Liver (tissue), 9 donors: ENCODE data around the gene DIAPH2. TPM values are rescaled to one million over a fixed set of nuclear protein-coding genes. Genes with fewer than 3 reads are reported as not detected.

Source experiments
- DNase-seq: peaks from one replicate; pipeline ENCODE4 v3.0.0-alpha.2; 2017; ENCODE audit warnings: low spot score
- H3K27ac ChIP-seq, 2 donors: one replicate each; pipeline ENCODE4 v1.7.0; 2013; ENCODE audit warnings: inconsistent platforms in 2 of 2, low read length in 2 of 2, control low read depth in 1 of 2, low read depth in 1 of 2, mild to moderate bottlenecking in 1 of 2
- H3K27me3 ChIP-seq, 4 donors: one replicate each; pipeline versions ENCODE4 v1.6.1 to v1.7.0; 2013; ENCODE audit warnings: low read length in 3 of 4, inconsistent platforms in 1 of 4, mild to moderate bottlenecking in 1 of 4, moderate library complexity in 1 of 4; ENCODE audit not compliant: control insufficient read depth in 4 of 4, insufficient read depth in 4 of 4
- H3K36me3 ChIP-seq, 4 donors: one replicate each; pipeline versions ENCODE4 v1.6.1 to v1.7.0; 2013; ENCODE audit warnings: low read length in 3 of 4, mild to moderate bottlenecking in 3 of 4, low read depth in 1 of 4, moderate library complexity in 1 of 4; ENCODE audit not compliant: control insufficient read depth in 4 of 4, insufficient read depth in 3 of 4
- H3K4me1 ChIP-seq, 4 donors: one replicate each; pipeline versions ENCODE4 v1.6.1 to v1.7.0; 2013; ENCODE audit warnings: low read length in 3 of 4, mild to moderate bottlenecking in 3 of 4, moderate library complexity in 1 of 4; ENCODE audit not compliant: control insufficient read depth in 4 of 4, insufficient read depth in 4 of 4
- H3K4me3 ChIP-seq, 3 donors: one replicate each; pipeline versions ENCODE4 v1.6.1 to v1.7.0; 2013; ENCODE audit warnings: low read length in 3 of 3, control low read depth in 1 of 3, low read depth in 1 of 3, mild to moderate bottlenecking in 1 of 3
- H3K9ac ChIP-seq, 2 donors: one replicate each; pipeline ENCODE4 v1.7.0; 2013; ENCODE audit warnings: low read length in 2 of 2, mild to moderate bottlenecking in 2 of 2, moderate library complexity in 2 of 2, control low read depth in 1 of 2, low read depth in 1 of 2
- H3K9me3 ChIP-seq, 4 donors: one replicate each; pipeline versions ENCODE4 v1.6.1 to v1.7.0; 2013; ENCODE audit warnings: low read length in 3 of 4; ENCODE audit not compliant: control insufficient read depth in 4 of 4
- EGR1 ChIP-seq, 2 donors: IDR thresholded peaks; 2 replicates each; pipeline ENCODE4 v1.6.1; 2016 to 2018; ENCODE audit warnings: antibody characterized with exemption in 2 of 2, low read depth in 2 of 2
- FOXA1 ChIP-seq: IDR thresholded peaks from 2 replicates; pipeline ENCODE4 v1.6.1; 2016; ENCODE audit warnings: antibody characterized with exemption
- FOXA2 ChIP-seq: IDR thresholded peaks from 2 replicates; pipeline ENCODE4 v1.6.1; 2016; ENCODE audit warnings: antibody characterized with exemption
- GABPA ChIP-seq, 2 donors: IDR thresholded peaks in 1 of 2; conservative IDR thresholded peaks in 1 of 2; 2 replicates each; pipeline ENCODE4 v1.6.1; 2016; ENCODE audit warnings: antibody characterized with exemption in 2 of 2, mild to moderate bottlenecking in 1 of 2, moderate library complexity in 1 of 2
- HNF4A ChIP-seq, 2 donors: conservative IDR thresholded peaks; 2 replicates each; pipeline ENCODE4 v1.6.1; 2016; ENCODE audit warnings: antibody characterized with exemption in 2 of 2, mild to moderate bottlenecking in 2 of 2
- HNF4G ChIP-seq: IDR thresholded peaks from 2 replicates; pipeline ENCODE4 v1.6.1; 2016; ENCODE audit warnings: antibody characterized with exemption
- JUND ChIP-seq, 2 donors: IDR thresholded peaks; 2 replicates each; pipeline ENCODE4 v1.6.1; 2016; ENCODE audit warnings: antibody characterized with exemption in 2 of 2
- MAX ChIP-seq: IDR thresholded peaks from 2 replicates; pipeline ENCODE4 v1.6.1; 2016; ENCODE audit warnings: antibody characterized with exemption
- NR2F2 ChIP-seq: IDR thresholded peaks from 2 replicates; pipeline ENCODE4 v1.6.1; 2016; ENCODE audit warnings: antibody characterized with exemption
- RAD21 ChIP-seq, 2 donors: IDR thresholded peaks; 2 replicates each; pipeline ENCODE4 v1.6.1; 2016; ENCODE audit warnings: antibody characterized with exemption in 2 of 2, mild to moderate bottlenecking in 2 of 2
- REST ChIP-seq: IDR thresholded peaks from 2 replicates; pipeline ENCODE4 v1.6.1; 2016; ENCODE audit warnings: antibody characterized with exemption, mild to moderate bottlenecking
- RXRA ChIP-seq, 2 donors: IDR thresholded peaks; 2 replicates each; pipeline ENCODE4 v1.6.1; 2017 to 2018; ENCODE audit warnings: antibody characterized with exemption in 2 of 2, mild to moderate bottlenecking in 1 of 2
- SP1 ChIP-seq: IDR thresholded peaks from 2 replicates; pipeline ENCODE4 v1.6.1; 2018; ENCODE audit warnings: antibody characterized with exemption, mild to moderate bottlenecking
- TAF1 ChIP-seq: conservative IDR thresholded peaks from 2 replicates; pipeline ENCODE4 v1.6.1; 2016; ENCODE audit warnings: antibody characterized with exemption, mild to moderate bottlenecking
- YY1 ChIP-seq: IDR thresholded peaks from 2 replicates; pipeline ENCODE4 v1.6.1; 2016; ENCODE audit warnings: antibody characterized with exemption, mild to moderate bottlenecking
- WGBS: extraction: QIAGEN DNeasy Blood & Tissue Kit; methylation state at CpG from one replicate; pipeline ENCODE4 v1.1.7; 2013; 5-methylcytosine and 5-hydroxymethylcytosine counted together
- polyA plus RNA-seq, 2 donors: library from polyadenylated mRNA; stranded (reverse) in 1 of 2; unstranded in 1 of 2; fragments of 200-250 nt in 1 of 2; fragments of >200 nt in 1 of 2; fragmentation: Nextera tagmentation in 1 of 2; extraction: Ambion mirVana in 1 of 2; gene quantifications; one replicate each; pipeline versions ENCODE4 v1.2.1 to v1.2.3, GENCODE V29; 2013 to 2015
- total RNA-seq, 2 donors: library from RNA; depleted of rRNA; stranded (reverse); fragments of >200 nt; gene quantifications; one replicate each; pipeline ENCODE4 v1.2.3, GENCODE V29; 2014
- TF ChIP-seq, protein P1 (sequence below): IDR thresholded peaks from 2 replicates; pipeline ENCODE4 v1.6.1; 2016; ENCODE audit warnings: antibody characterized with exemption
- TF ChIP-seq, protein P2 (sequence below): IDR thresholded peaks from 2 replicates; pipeline ENCODE4 v1.6.1; 2016; ENCODE audit warnings: antibody characterized with exemption
- TF ChIP-seq, protein P3 (sequence below): fragments of 150-350 bp; IDR thresholded peaks from 2 replicates; pipeline ENCODE4 v1.5.1; 2017; ENCODE audit warnings: improper control_type of control experiment, low read depth, low read length; ENCODE audit not compliant: missing input control
- donor health status: healthy.
- donor health status: healthy.
- donor health status: healthy.
- donor health status: healthy.
- donor health status: healthy.

The DIAPH2 gene
- total and polyA plus RNA-seq, 4 donors = 2.7 to 16.6 (median 5.3) TPM

GRCh38 chrX:97363843-97364242 lies 679.2 kb downstream of the DIAPH2 start:
- no peaks in the 10 kb centered on the region for H3K9me3 ChIP-seq
- H3K9ac ChIP-seq = no peak overlapping the region
- no peaks in the 10 kb centered on the region for H3K27me3 ChIP-seq
- no peak for DNase-seq
- H3K36me3 ChIP-seq = no peaks in the 10 kb centered on the region
- no peak overlapping the region for H3K27ac ChIP-seq
- no peak for TF ChIP-seq JUND (IDR thresholded peaks at IDR 0.05)
- TF ChIP-seq EGR1 (IDR thresholded peaks at IDR 0.05; ENCODE audit: low read depth in 2 of 2) = no peak
- TF ChIP-seq HNF4A (conservative IDR thresholded peaks at IDR 0.05) = no peak
- no peak for TF ChIP-seq RAD21 (IDR thresholded peaks at IDR 0.05)
- no peaks in the 10 kb centered on the region for H3K4me1 ChIP-seq
- no peak overlapping the region for H3K4me3 ChIP-seq

GRCh38 chrX:97366237-97366636 lies 681.6 kb downstream of the DIAPH2 start:
- Histone ChIP-seq H3K27ac (no peak overlapping the region), H3K36me3 (no peaks in the 10 kb centered on the region), H3K9me3 (no peaks in the 10 kb centered on the region), H3K27me3 (no peaks in the 10 kb centered on the region), H3K4me3 (no peak overlapping the region), H3K4me1 (no peaks in the 10 kb centered on the region), H3K9ac (no peak overlapping the region)
- no peak for DNase-seq
- TF ChIP-seq SP1 (no peak), JUND (IDR thresholded peaks at IDR 0.05) (no peak)
- WGBS = 60% methylated on average over 3 of the region's 3 CpGs

GRCh38 chrX:97367125-97367524 lies 682.5 kb downstream of the DIAPH2 start:
- no peak overlapping the region for H3K9ac ChIP-seq
- TF ChIP-seq JUND (IDR thresholded peaks at IDR 0.05) (no peak), RAD21 (IDR thresholded peaks at IDR 0.05) (peak in 1 of 2 donors; percentile 12)
- no peaks in the 10 kb centered on the region for H3K27me3 ChIP-seq
- no peaks in the 10 kb centered on the region for H3K4me1 ChIP-seq
- H3K36me3 ChIP-seq = no peaks in the 10 kb centered on the region
- no peak for DNase-seq
- WGBS = 94% methylated on average over 2 of the region's 2 CpGs
- no peak overlapping the region for H3K4me3 ChIP-seq
- no peak overlapping the region for H3K27ac ChIP-seq
- H3K9me3 ChIP-seq = no peaks in the 10 kb centered on the region

DNA sequence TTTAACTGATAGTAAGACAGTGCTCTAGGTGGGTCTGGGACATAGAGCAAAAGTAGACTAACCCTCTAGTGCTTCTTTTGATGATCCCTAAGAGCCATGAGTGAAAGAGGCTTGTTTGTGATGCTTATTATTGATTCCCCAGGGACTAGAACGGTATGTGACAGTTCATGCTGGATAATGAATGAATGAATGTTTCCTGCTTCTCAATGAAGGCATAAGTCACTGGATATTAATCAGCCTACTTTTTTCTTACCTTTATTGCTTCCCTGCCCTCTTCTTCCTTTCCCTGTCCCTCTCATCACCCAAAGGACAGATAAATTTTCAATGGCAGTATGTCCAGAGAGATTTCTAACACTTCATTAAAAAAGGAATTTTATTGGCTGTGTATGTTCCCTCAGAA lies 685.3 kb downstream of the DIAPH2 start:
- no peak for DNase-seq
- WGBS = 84% methylated on average over 1 of the region's 1 CpG
- no peaks in the 10 kb centered on the region for H3K36me3 ChIP-seq
- no peak overlapping the region for H3K9ac ChIP-seq
- no peaks in the 10 kb centered on the region for H3K9me3 ChIP-seq
- no peak overlapping the region for H3K27ac ChIP-seq
- no peak overlapping the region for H3K4me3 ChIP-seq
- H3K4me1 ChIP-seq = no peaks in the 10 kb centered on the region
- H3K27me3 ChIP-seq = no peaks in the 10 kb centered on the region
- no peak for TF ChIP-seq REST
- TF ChIP-seq RAD21 (IDR thresholded peaks at IDR 0.05) = no peak
- no peak for TF ChIP-seq YY1
- no peak for TF ChIP-seq NR2F2
- TF ChIP-seq RXRA (IDR thresholded peaks at IDR 0.05) = no peak
- TF ChIP-seq FOXA2 = no peak
- TF ChIP-seq EGR1 (IDR thresholded peaks at IDR 0.05; ENCODE audit: low read depth in 2 of 2) = no peak
- no peak for TF ChIP-seq HNF4G
- no peak for TF ChIP-seq MAX
- no peak for TF ChIP-seq GABPA (IDR thresholded peaks at IDR 0.05 in 1 of 2, conservative IDR thresholded peaks at IDR 0.05 in 1 of 2)
- TF ChIP-seq, protein P1, sequence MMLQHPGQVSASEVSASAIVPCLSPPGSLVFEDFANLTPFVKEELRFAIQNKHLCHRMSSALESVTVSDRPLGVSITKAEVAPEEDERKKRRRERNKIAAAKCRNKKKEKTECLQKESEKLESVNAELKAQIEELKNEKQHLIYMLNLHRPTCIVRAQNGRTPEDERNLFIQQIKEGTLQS = no peak
- TF ChIP-seq JUND (IDR thresholded peaks at IDR 0.05) = no peak
- TF ChIP-seq FOXA1 = no peak
- no peak for TF ChIP-seq TAF1
- TF ChIP-seq SP1 = no peak
- TF ChIP-seq, protein P2, sequence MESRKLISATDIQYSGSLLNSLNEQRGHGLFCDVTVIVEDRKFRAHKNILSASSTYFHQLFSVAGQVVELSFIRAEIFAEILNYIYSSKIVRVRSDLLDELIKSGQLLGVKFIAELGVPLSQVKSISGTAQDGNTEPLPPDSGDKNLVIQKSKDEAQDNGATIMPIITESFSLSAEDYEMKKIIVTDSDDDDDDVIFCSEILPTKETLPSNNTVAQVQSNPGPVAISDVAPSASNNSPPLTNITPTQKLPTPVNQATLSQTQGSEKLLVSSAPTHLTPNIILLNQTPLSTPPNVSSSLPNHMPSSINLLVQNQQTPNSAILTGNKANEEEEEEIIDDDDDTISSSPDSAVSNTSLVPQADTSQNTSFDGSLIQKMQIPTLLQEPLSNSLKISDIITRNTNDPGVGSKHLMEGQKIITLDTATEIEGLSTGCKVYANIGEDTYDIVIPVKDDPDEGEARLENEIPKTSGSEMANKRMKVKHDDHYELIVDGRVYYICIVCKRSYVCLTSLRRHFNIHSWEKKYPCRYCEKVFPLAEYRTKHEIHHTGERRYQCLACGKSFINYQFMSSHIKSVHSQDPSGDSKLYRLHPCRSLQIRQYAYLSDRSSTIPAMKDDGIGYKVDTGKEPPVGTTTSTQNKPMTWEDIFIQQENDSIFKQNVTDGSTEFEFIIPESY = no peak
- TF ChIP-seq, protein P3, sequence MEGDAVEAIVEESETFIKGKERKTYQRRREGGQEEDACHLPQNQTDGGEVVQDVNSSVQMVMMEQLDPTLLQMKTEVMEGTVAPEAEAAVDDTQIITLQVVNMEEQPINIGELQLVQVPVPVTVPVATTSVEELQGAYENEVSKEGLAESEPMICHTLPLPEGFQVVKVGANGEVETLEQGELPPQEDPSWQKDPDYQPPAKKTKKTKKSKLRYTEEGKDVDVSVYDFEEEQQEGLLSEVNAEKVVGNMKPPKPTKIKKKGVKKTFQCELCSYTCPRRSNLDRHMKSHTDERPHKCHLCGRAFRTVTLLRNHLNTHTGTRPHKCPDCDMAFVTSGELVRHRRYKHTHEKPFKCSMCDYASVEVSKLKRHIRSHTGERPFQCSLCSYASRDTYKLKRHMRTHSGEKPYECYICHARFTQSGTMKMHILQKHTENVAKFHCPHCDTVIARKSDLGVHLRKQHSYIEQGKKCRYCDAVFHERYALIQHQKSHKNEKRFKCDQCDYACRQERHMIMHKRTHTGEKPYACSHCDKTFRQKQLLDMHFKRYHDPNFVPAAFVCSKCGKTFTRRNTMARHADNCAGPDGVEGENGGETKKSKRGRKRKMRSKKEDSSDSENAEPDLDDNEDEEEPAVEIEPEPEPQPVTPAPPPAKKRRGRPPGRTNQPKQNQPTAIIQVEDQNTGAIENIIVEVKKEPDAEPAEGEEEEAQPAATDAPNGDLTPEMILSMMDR = no peak
